WTC11 (cell line): ENCODE results near the gene RAPGEF6.

Experiments
- CREM ChIP-seq: sonication (generic); formaldehyde crosslinking; IDR thresholded peaks from 2 replicates; pipeline ENCODE4 v1.8.1; 2022; ENCODE audit warnings: mild to moderate bottlenecking, missing genetic modification reagents, moderate library complexity
- GTF2I ChIP-seq: fragments of 250-450 bp; sonication (Bioruptor Pico); conservative IDR thresholded peaks from 2 replicates; pipeline ENCODE4 v1.4.0; 2021; ENCODE audit warnings: mild to moderate bottlenecking
- JUN ChIP-seq: sonication (generic); formaldehyde crosslinking; IDR thresholded peaks from 2 replicates; pipeline ENCODE4 v1.8.0; 2023; ENCODE audit warnings: mild to moderate bottlenecking, missing genetic modification reagents
- MXD4 ChIP-seq: fragments of 250-450 bp; sonication (Bioruptor Pico); IDR thresholded peaks from 2 replicates; pipeline ENCODE4 v1.8.0; 2021; ENCODE audit warnings: mild to moderate bottlenecking, moderate library complexity, borderline replicate concordance
- NR1H2 ChIP-seq: sonication (generic); formaldehyde crosslinking; IDR thresholded peaks from 2 replicates; pipeline ENCODE4 v1.9.0; 2021; ENCODE audit warnings: mild to moderate bottlenecking, moderate library complexity, missing genetic modification reagents
- SMAD3 ChIP-seq: sonication (generic); formaldehyde crosslinking; IDR thresholded peaks from 2 replicates; pipeline ENCODE4 v1.8.0; 2022; ENCODE audit warnings: missing genetic modification reagents, mild to moderate bottlenecking, borderline replicate concordance
- ZBTB21 ChIP-seq: sonication (generic); formaldehyde crosslinking; IDR thresholded peaks from 2 replicates; pipeline ENCODE4 v1.8.1; 2023; ENCODE audit warnings: mild to moderate bottlenecking, missing genetic modification reagents, borderline replicate concordance
- ZBTB43 ChIP-seq: sonication (generic); formaldehyde crosslinking; IDR thresholded peaks from 2 replicates; pipeline ENCODE4 v1.8.1; 2023; ENCODE audit warnings: mild to moderate bottlenecking, missing genetic modification reagents
- ZNF138 ChIP-seq: sonication (generic); formaldehyde crosslinking; conservative IDR thresholded peaks from 2 replicates; pipeline ENCODE4 v1.8.1; 2022; ENCODE audit warnings: mild to moderate bottlenecking, moderate library complexity, missing genetic modification reagents
- ZNF512 ChIP-seq: sonication (generic); formaldehyde crosslinking; IDR thresholded peaks from 2 replicates; pipeline ENCODE4 v1.8.1; 2022; ENCODE audit warnings: missing genetic modification reagents, borderline replicate concordance
- TF ChIP-seq, protein P1 (sequence below): fragments of 200-600 bp; IDR thresholded peaks from 2 replicates; pipeline ENCODE4 v1.8.0; 2022; ENCODE audit warnings: antibody characterized with exemption
- TF ChIP-seq, protein P2 (sequence below): sonication (generic); formaldehyde crosslinking; IDR thresholded peaks from 2 replicates; pipeline ENCODE4 v1.8.1; 2023; ENCODE audit warnings: mild to moderate bottlenecking, missing genetic modification reagents, moderate library complexity

DNA sequence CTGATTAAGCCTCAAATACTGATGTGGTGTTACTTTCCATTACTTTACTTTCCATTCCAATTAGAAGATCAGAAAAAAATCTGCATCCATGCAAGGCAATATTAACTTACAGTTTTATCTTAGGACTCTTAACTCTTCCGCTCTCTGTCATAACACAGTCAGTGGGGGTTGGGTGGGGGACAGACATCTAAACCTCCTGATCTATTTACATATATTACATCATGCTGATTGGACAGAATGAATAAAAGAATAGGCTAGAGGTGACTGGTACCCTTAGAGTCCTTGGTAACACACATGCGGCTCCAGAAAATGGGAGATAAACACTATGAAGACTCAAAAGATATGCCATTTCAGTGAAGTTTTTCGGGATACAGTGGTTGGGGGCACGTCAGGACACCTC, 27.6 kb downstream of the RAPGEF6 start:
- TF ChIP-seq, protein P1, sequence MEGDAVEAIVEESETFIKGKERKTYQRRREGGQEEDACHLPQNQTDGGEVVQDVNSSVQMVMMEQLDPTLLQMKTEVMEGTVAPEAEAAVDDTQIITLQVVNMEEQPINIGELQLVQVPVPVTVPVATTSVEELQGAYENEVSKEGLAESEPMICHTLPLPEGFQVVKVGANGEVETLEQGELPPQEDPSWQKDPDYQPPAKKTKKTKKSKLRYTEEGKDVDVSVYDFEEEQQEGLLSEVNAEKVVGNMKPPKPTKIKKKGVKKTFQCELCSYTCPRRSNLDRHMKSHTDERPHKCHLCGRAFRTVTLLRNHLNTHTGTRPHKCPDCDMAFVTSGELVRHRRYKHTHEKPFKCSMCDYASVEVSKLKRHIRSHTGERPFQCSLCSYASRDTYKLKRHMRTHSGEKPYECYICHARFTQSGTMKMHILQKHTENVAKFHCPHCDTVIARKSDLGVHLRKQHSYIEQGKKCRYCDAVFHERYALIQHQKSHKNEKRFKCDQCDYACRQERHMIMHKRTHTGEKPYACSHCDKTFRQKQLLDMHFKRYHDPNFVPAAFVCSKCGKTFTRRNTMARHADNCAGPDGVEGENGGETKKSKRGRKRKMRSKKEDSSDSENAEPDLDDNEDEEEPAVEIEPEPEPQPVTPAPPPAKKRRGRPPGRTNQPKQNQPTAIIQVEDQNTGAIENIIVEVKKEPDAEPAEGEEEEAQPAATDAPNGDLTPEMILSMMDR, result no peak
- TF ChIP-seq ZNF512 (CRISPR knock-in tag) (no peak), MXD4 (CRISPR knock-in tag) (no peak), ZNF138 (CRISPR knock-in tag) (no peak), JUN (no peak), GTF2I (no peak), NR1H2 (CRISPR knock-in tag) (no peak), SMAD3 (CRISPR knock-in tag) (no peak), CREM (CRISPR knock-in tag) (no peak), ZBTB43 (no peak), ZBTB21 (CRISPR knock-in tag) (no peak)
- TF ChIP-seq, protein P2, sequence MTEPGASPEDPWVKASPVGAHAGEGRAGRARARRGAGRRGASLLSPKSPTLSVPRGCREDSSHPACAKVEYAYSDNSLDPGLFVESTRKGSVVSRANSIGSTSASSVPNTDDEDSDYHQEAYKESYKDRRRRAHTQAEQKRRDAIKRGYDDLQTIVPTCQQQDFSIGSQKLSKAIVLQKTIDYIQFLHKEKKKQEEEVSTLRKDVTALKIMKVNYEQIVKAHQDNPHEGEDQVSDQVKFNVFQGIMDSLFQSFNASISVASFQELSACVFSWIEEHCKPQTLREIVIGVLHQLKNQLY (CRISPR knock-in tag), result no peak
